HEK293T (cell line): ENCODE results near the gene SCUBE1.

Source experiments
- CTCF ChIA-PET: fragments of 350-600 bp; formaldehyde crosslinking; extraction: SDS; loops from one replicate; lab custom pipeline; 2021; ENCODE audit warnings: antibody characterized with exemption, inconsistent platforms; lab: Yijun Ruan, JAX
- POLR2A ChIA-PET: fragments of 350-600 bp; formaldehyde crosslinking; extraction: SDS; loops from one replicate; lab custom pipeline; 2020; ENCODE audit warnings: antibody characterized with exemption, inconsistent platforms; lab: Yijun Ruan, JAX
- DNase-seq: peaks from one replicate; pipeline ENCODE4 v3.0.0; 2012; ENCODE audit warnings: mixed read lengths; ENCODE audit errors: extremely low spot score
- ARNT ChIP-seq: fragments of 450-650 bp; IDR thresholded peaks from 2 replicates; pipeline ENCODE4 v1.6.1; 2017; ENCODE audit warnings: mild to moderate bottlenecking
- BHLHE40 ChIP-seq: fragments of 450-650 bp; IDR thresholded peaks from 2 replicates; pipeline ENCODE4 v1.6.1; 2016; ENCODE audit warnings: mild to moderate bottlenecking, moderate library complexity, borderline replicate concordance
- CTBP1 ChIP-seq: fragments of 450-650 bp; IDR thresholded peaks from 2 replicates; pipeline ENCODE4 v1.6.1; 2016; ENCODE audit warnings: borderline replicate concordance
- ELF4 ChIP-seq: fragments of 450-650 bp; IDR thresholded peaks from 2 replicates; pipeline ENCODE4 v1.6.1; 2017; ENCODE audit warnings: antibody characterized with exemption
- FOXA1 ChIP-seq: fragments of 450-650 bp; IDR thresholded peaks from 2 replicates; pipeline ENCODE4 v1.6.1; 2016; ENCODE audit warnings: mild to moderate bottlenecking
- FOXK2 ChIP-seq: fragments of 450-650 bp; IDR thresholded peaks from 2 replicates; pipeline ENCODE4 v1.6.1; 2016; ENCODE audit warnings: mild to moderate bottlenecking
- FOXM1 ChIP-seq: fragments of 450-650 bp; IDR thresholded peaks from 2 replicates; pipeline ENCODE4 v1.6.1; 2017; ENCODE audit warnings: mild to moderate bottlenecking, borderline replicate concordance
- HDGF ChIP-seq: fragments of 450-650 bp; IDR thresholded peaks from 2 replicates; pipeline ENCODE4 v1.6.1; 2017; ENCODE audit warnings: antibody characterized with exemption, borderline replicate concordance
- L3MBTL2 ChIP-seq: fragments of 450-650 bp; conservative IDR thresholded peaks from 2 replicates; pipeline ENCODE4 v1.6.1; 2016; ENCODE audit warnings: mild to moderate bottlenecking
- LEF1 ChIP-seq: fragments of 450-650 bp; IDR thresholded peaks from 2 replicates; pipeline ENCODE4 v1.6.1; 2017; ENCODE audit warnings: mild to moderate bottlenecking, borderline replicate concordance
- NFRKB ChIP-seq: fragments of 450-650 bp; IDR thresholded peaks from 2 replicates; pipeline ENCODE4 v1.6.1; 2016; ENCODE audit warnings: mild to moderate bottlenecking, moderate library complexity
- PKNOX1 ChIP-seq: fragments of 450-650 bp; IDR thresholded peaks from 2 replicates; pipeline ENCODE4 v1.6.1; 2016
- SP1 ChIP-seq: fragments of 450-650 bp; IDR thresholded peaks from 2 replicates; pipeline ENCODE4 v1.6.1; 2017
- SUZ12 ChIP-seq: fragments of 450-650 bp; IDR thresholded peaks from 2 replicates; pipeline ENCODE4 v1.6.1; 2016; ENCODE audit warnings: mild to moderate bottlenecking
- TARDBP ChIP-seq: fragments of 450-650 bp; IDR thresholded peaks from 2 replicates; pipeline ENCODE4 v1.6.1; 2016
- ZNF384 ChIP-seq: fragments of 450-650 bp; IDR thresholded peaks from 2 replicates; pipeline ENCODE4 v1.6.1; 2016

Gene SCUBE1

DNA sequence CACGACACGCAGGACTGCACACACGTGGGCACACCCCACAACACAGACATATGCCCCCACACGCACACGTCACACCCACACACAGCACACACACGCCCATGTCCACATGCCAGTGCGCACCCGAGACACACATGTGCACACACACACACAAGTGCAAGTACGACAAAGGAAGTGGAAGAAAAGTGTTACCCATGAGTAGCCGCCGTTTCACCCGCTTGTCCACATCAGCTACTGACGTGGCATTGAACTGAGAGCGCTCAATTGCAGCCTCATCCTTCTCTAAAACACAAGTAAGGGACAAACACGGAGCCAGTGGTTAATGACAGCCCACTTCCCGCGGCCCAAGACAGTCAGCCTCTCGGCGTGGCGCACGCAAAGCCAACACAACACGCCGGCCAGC, 87.9 kb downstream of the SCUBE1 start:
- ChIA-PET POLR2A (interaction anchor here (2.4 kb wide), 1 partner anchor 68 kb away, joined by 7 read pairs; the partner anchor contains the start of gene TTLL12), CTCF (interaction anchor here (1.5 kb wide), 1 partner anchor 91 kb away, joined by 4 read pairs; no protein-coding TSS in a partner anchor)
- TF ChIP-seq CTBP1 (no peak), ELF4 (no peak)
- no peak for DNase-seq

- TF ChIP-seq TARDBP: no peak
- no peak for TF ChIP-seq FOXK2
- TF ChIP-seq BHLHE40: no peak
- TF ChIP-seq LEF1: no peak
- TF ChIP-seq FOXM1: no peak
- no peak for TF ChIP-seq CTBP1
- TF ChIP-seq SUZ12: no peak
- no peak for TF ChIP-seq HDGF
- TF ChIP-seq ELF4: no peak
- TF ChIP-seq PKNOX1: no peak
- TF ChIP-seq ARNT: no peak
- DNase-seq: no peak
- ChIA-PET POLR2A (interaction anchor here (2.4 kb wide), 1 partner anchor 66 kb away, joined by 7 read pairs; the partner anchor contains the start of gene TTLL12), CTCF (interaction anchor here (1.1 to 1.5 kb wide), 2 partner anchors 17 to 93 kb away, joined by 3 to 4 read pairs; no protein-coding TSS in a partner anchor)
Observed at GRCh38 chr22:43253839-43254238, 89.3 kb downstream of the SCUBE1 start.

DNA sequence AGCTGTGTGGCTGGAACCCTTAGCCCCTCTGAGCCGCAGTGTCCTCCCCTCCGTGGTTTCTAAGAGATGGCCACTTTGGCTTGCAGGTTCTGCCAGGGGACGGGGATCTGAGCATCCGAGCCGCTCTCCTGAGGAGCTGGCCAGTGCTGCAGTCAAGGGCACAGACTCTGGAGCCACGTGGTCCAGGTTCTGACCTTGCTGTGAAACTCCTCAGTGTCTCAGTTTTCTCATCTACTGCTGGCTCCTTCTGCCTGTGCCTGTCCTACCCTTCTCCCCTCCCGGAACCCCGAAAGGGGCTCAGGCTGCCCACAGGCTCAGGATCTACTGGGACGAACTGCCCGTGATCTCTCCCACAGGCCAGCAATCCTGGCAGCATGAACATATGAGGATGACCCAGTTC, 90.9 kb downstream of the SCUBE1 start:
- TF ChIP-seq FOXA1 (no peak), NFRKB (no peak), CTBP1 (no peak), SP1 (no peak)
- no peak for DNase-seq
- ChIA-PET CTCF (no interaction called here), POLR2A (no interaction called here)

GRCh38 chr22:43249789-43250471, 93.2 kb downstream of the SCUBE1 start:
- no peak for DNase-seq
- POLR2A ChIA-PET: interaction anchor here (0.8 kb wide), 1 partner anchor 13 kb away, joined by 3 read pairs; no protein-coding TSS in a partner anchor
- CTCF ChIA-PET: interaction anchor here (1.1 kb wide), 1 partner anchor 13 kb away, joined by 3 read pairs; no protein-coding TSS in a partner anchor
- TF ChIP-seq FOXM1: no peak
- TF ChIP-seq FOXK2: no peak
- no peak for TF ChIP-seq SP1

DNA sequence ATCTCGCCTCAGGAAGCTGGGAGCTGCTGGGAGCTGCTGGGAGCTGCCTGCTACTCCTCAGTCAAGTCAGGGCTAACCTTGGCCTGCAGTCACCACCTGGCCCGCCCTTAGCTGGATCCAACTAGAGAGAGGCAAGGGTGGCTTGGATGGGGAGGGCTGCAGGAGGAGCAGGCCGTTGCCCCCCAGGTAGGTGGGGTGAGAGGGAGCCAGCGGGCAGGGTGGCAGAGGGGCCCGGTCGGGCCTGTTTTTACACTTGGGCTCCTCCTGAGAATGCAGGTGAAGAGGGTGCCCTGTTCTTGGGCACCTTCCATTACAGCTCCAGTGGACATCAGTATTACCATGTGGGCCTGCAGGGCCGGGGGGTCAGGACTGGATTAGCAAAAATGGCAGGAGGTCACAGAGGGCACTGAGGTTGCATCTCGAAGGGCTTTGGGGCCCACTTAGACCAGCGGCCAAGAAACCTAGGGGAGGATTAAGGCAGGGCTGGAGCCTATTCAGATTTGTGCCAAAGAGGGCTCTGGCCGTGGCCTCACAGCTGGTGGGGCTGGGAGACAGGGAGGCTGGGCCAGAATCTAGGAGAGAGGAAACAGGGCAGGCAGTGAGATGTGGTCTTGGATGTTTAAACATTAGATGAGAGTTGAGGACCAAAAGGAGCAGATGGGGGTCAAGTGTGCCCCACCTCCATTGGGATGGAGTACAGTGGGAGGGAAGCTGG, 95.5 kb downstream of the SCUBE1 start:
- TF ChIP-seq FOXA1 (no peak), FOXK2 (no peak), L3MBTL2 (no peak), ARNT (no peak), NFRKB (no peak), ZNF384 (no peak)
- no peak for DNase-seq
- ChIA-PET CTCF (interaction anchor here (1.0 kb wide), 1 partner anchor 98 kb away, joined by 3 read pairs; no protein-coding TSS in a partner anchor), POLR2A (interaction anchor here (1.1 kb wide), 1 partner anchor 60 kb away, joined by 3 read pairs; no protein-coding TSS in a partner anchor)

GRCh38 chr22:43246188-43246587, 97.0 kb downstream of the SCUBE1 start:
- ChIA-PET CTCF (no interaction called here), POLR2A (no interaction called here)
- TF ChIP-seq FOXA1 (no peak), CTBP1 (no peak), PKNOX1 (no peak), NFRKB (no peak), ZNF384 (no peak), BHLHE40 (no peak), L3MBTL2 (no peak), ELF4 (no peak), LEF1 (no peak), FOXM1 (no peak), SUZ12 (no peak), SP1 (no peak), HDGF (no peak), FOXK2 (no peak), ARNT (no peak), TARDBP (no peak)
- DNase-seq: no peak

DNA sequence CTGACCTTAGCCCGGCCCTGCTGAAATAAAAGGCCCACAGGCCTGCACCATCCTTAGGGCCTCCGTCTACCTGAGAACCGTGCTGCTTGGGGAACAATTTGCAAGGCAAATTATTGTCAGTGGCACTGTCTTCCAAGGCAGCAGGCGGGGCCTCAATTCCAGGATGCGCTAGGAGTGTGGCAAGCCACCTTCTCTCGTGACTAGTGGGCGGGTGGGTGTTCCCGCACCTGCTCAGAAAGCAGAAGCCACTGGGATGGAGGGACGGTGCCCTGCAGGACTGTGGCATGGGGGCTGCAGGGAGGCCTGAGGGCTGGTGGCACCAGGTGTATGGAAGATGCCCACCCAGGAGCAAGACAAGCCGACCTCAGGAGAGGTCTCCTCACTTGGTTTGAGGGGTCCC, 97.5 kb downstream of the SCUBE1 start:
- ChIA-PET CTCF (no interaction called here), POLR2A (no interaction called here)
- DNase-seq: no peak
- TF ChIP-seq TARDBP (no peak), CTBP1 (no peak), HDGF (no peak), SP1 (no peak), NFRKB (no peak), FOXA1 (no peak), ELF4 (no peak), FOXM1 (no peak), SUZ12 (no peak), BHLHE40 (no peak), LEF1 (no peak), L3MBTL2 (no peak), FOXK2 (no peak), PKNOX1 (no peak), ARNT (no peak), ZNF384 (no peak)
